H9 (cell line): ENCODE measurements around the gene AFG1L. TPM values are rescaled to one million over a fixed set of nuclear protein-coding genes. Genes with fewer than 3 reads are reported as not detected.

Experiments
- DNase-seq: peaks from one replicate; pipeline ENCODE4 v3.0.0-alpha.2; 2017
- H2AFZ ChIP-seq: one replicate; pipeline ENCODE4 v1.6.1; 2013; ENCODE audit warnings: mild to moderate bottlenecking, low read length, control low read depth, moderate library complexity
- H2AK5ac ChIP-seq: 2 replicates; pipeline ENCODE4 v1.6.1; 2013; ENCODE audit warnings: low read length, control low read depth, mixed read lengths; ENCODE audit not compliant: insufficient read length
- H2BK120ac ChIP-seq: one replicate; pipeline ENCODE4 v1.6.1; 2013; ENCODE audit warnings: low read depth, mild to moderate bottlenecking, low read length, control low read depth, inconsistent platforms; ENCODE audit not compliant: poor library complexity, severe bottlenecking
- H2BK12ac ChIP-seq: 2 replicates; pipeline ENCODE4 v1.6.1; 2013; ENCODE audit warnings: low read length, control low read depth, mixed read lengths, low read depth; ENCODE audit not compliant: insufficient read length
- H2BK15ac ChIP-seq: 2 replicates; pipeline ENCODE4 v1.6.1; 2013; ENCODE audit warnings: low read depth, low read length, control low read depth
- H2BK20ac ChIP-seq: one replicate; pipeline ENCODE4 v1.6.1; 2013; ENCODE audit warnings: low read depth, mild to moderate bottlenecking, low read length, control low read depth, inconsistent platforms; ENCODE audit not compliant: poor library complexity, severe bottlenecking
- H2BK5ac ChIP-seq: 2 replicates; pipeline ENCODE4 v1.6.1; 2013; ENCODE audit warnings: low read length, control low read depth, mixed read lengths; ENCODE audit not compliant: insufficient read length
- H3K14ac ChIP-seq: 2 replicates; pipeline ENCODE4 v1.6.1; 2013; ENCODE audit warnings: low read length, control low read depth; ENCODE audit not compliant: insufficient read depth
- H3K18ac ChIP-seq: 2 replicates; pipeline ENCODE4 v1.6.1; 2013; ENCODE audit warnings: low read depth, mild to moderate bottlenecking, mixed read lengths, low read length, control low read depth; ENCODE audit not compliant: insufficient read length
- H3K23ac ChIP-seq: 2 replicates; pipeline ENCODE4 v1.6.1; 2013; ENCODE audit warnings: low read length, control low read depth, mixed read lengths, low read depth; ENCODE audit not compliant: insufficient read length
- H3K23me2 ChIP-seq: 2 replicates; pipeline ENCODE4 v1.6.1; 2013; ENCODE audit warnings: low read depth, mild to moderate bottlenecking, mixed read lengths, low read length, control low read depth; ENCODE audit not compliant: insufficient read length, poor library complexity, severe bottlenecking
- H3K27ac ChIP-seq: 2 replicates; pipeline ENCODE4 v1.5.1; 2013; ENCODE audit warnings: low read length, control low read depth, mixed read lengths, low read depth; ENCODE audit not compliant: insufficient read length
- H3K27me3 ChIP-seq: 2 replicates; pipeline ENCODE4 v1.6.1; 2013; ENCODE audit warnings: low read length, control low read depth, inconsistent platforms; ENCODE audit not compliant: insufficient read depth
- H3K4ac ChIP-seq: 2 replicates; pipeline ENCODE4 v1.6.1; 2013; ENCODE audit warnings: low read depth, mild to moderate bottlenecking, control low read depth, inconsistent platforms, low read length, moderate library complexity
- H3K4me1 ChIP-seq: 2 replicates; pipeline ENCODE4 v1.6.1; 2013; ENCODE audit warnings: low read length, control low read depth, inconsistent platforms; ENCODE audit not compliant: insufficient read depth
- H3K4me2 ChIP-seq: 2 replicates; pipeline ENCODE4 v1.6.1; 2013; ENCODE audit warnings: low read length, control low read depth, mixed read lengths; ENCODE audit not compliant: insufficient read length, insufficient read depth
- H3K56ac ChIP-seq: 2 replicates; pipeline ENCODE4 v1.6.1; 2013; ENCODE audit warnings: low read depth, mild to moderate bottlenecking, mixed read lengths, low read length, control low read depth; ENCODE audit not compliant: insufficient read length
- H3K79me1 ChIP-seq: 2 replicates; pipeline ENCODE4 v1.6.1; 2013; ENCODE audit warnings: low read depth, mild to moderate bottlenecking, moderate library complexity, low read length, control low read depth, inconsistent platforms; ENCODE audit not compliant: insufficient read depth, poor library complexity, severe bottlenecking
- H3K79me2 ChIP-seq: 2 replicates; pipeline ENCODE4 v1.6.1; 2013; ENCODE audit warnings: low read length, control low read depth, inconsistent platforms; ENCODE audit not compliant: insufficient read depth
- H3K9ac ChIP-seq: 2 replicates; pipeline ENCODE4 v1.6.1; 2013; ENCODE audit warnings: low read length, control low read depth, mixed read lengths; ENCODE audit not compliant: insufficient read length; ENCODE audit errors: extremely low read depth
- H3K9me3 ChIP-seq: one replicate; pipeline ENCODE4 v1.6.1; 2013; ENCODE audit warnings: low read depth, low read length, inconsistent platforms; ENCODE audit not compliant: control insufficient read depth
- H3T11ph ChIP-seq: one replicate; pipeline ENCODE4 v1.6.1; 2013; ENCODE audit warnings: mild to moderate bottlenecking, low read length, control low read depth, inconsistent platforms
- H4K20me1 ChIP-seq: one replicate; pipeline ENCODE4 v1.6.1; 2013; ENCODE audit not compliant: control insufficient read depth, insufficient read length, insufficient read depth
- H4K5ac ChIP-seq: 2 replicates; pipeline ENCODE4 v1.6.1; 2013; ENCODE audit warnings: low read depth, mild to moderate bottlenecking, mixed read lengths, low read length, control low read depth; ENCODE audit not compliant: insufficient read length
- H4K8ac ChIP-seq: replicated peaks from 2 replicates; pipeline ENCODE4 v1.6.1; 2013; ENCODE audit warnings: low read length, control low read depth, mixed read lengths, low read depth; ENCODE audit not compliant: insufficient read length
- H4K91ac ChIP-seq: 2 replicates; pipeline ENCODE4 v1.6.1; 2013; ENCODE audit warnings: low read depth, mild to moderate bottlenecking, moderate library complexity, mixed read lengths, low read length, control low read depth; ENCODE audit not compliant: insufficient read length
- H3K27ac Mint-ChIP-seq, 3 experiments: 2 replicates in 2 of 3; 3 replicates in 1 of 3; pipeline ENCODE4 v1.8.0; 2020 to 2021; ENCODE audit warnings: mixed read lengths in 3 of 3, mild to moderate bottlenecking in 1 of 3, moderate library complexity in 1 of 3
- H3K27me3 Mint-ChIP-seq: 2 replicates; pipeline ENCODE4 v1.8.0; 2021; ENCODE audit warnings: low read depth, mild to moderate bottlenecking, moderate library complexity, mixed read lengths
- H3K36me3 Mint-ChIP-seq, 3 experiments: 2 replicates in 2 of 3; 3 replicates in 1 of 3; pipeline ENCODE4 v1.8.0; 2020 to 2021; ENCODE audit warnings: low read depth in 3 of 3, mixed read lengths in 3 of 3; ENCODE audit not compliant: insufficient read depth in 1 of 3
- H3K4me1 Mint-ChIP-seq, 2 experiments: 2 replicates each; pipeline ENCODE4 v1.8.0; 2020; ENCODE audit warnings: mixed read lengths in 2 of 2
- H3K4me3 Mint-ChIP-seq, 2 experiments: 2 replicates in 1 of 2; 3 replicates in 1 of 2; pipeline ENCODE4 v1.8.0; 2020 to 2021; ENCODE audit warnings: mild to moderate bottlenecking in 2 of 2, mixed read lengths in 2 of 2, moderate library complexity in 1 of 2
- H3K9me3 Mint-ChIP-seq, 2 experiments: 2 replicates in 1 of 2; 3 replicates in 1 of 2; pipeline ENCODE4 v1.8.0; 2020; ENCODE audit warnings: mild to moderate bottlenecking in 2 of 2, mixed read lengths in 2 of 2, moderate library complexity in 1 of 2
- CTCF ChIP-seq: fragments of 200-600 bp; sonication (generic); conservative IDR thresholded peaks from 3 replicates; pipeline ENCODE4 v1.8.0; 2021; ENCODE audit warnings: antibody characterized with exemption, mild to moderate bottlenecking
- WGBS: extraction: QIAGEN DNeasy Blood & Tissue Kit; methylation state at CpG from one replicate; pipeline ENCODE4 v1.1.7; 2013; ENCODE audit warnings: missing lambda C conversion rate, low lambda C conversion rate, mixed read lengths; ENCODE audit not compliant: insufficient read length; ENCODE audit errors: extremely low coverage; 5-methylcytosine and 5-hydroxymethylcytosine counted together
- total RNA-seq: library from RNA; stranded (reverse); gene quantifications from 2 replicates; pipeline ENCODE4 v1.2.1, GENCODE V29; 2021

Gene AFG1L
- total RNA-seq, 1 experiment from 2014 or later = 4.7 TPM

DNA sequence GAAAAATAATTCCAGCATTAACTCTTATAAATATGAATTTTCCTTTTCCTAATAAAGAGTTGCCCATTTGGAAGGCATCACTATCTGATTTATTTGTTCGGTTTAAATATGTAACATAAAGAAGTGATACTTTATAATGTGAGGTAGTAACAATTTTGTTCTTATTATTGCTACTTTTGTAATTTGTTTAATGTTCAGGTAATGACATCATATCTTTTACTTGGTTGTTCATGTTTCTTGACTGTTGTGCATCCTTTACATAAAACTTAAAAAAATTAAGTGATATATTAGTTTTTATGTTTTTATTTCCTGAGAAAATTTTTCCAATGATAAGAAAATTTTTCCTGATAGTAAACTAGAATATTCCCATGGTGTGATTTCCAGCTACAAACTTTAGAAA lies 124.6 kb downstream of the AFG1L start:
- no CpG with 5 or more reads among the region's 1 CpG for WGBS
- H3K79me2 ChIP-seq = no peaks in the 10 kb centered on the region
- no peak overlapping the region for H4K5ac ChIP-seq
- H3K18ac ChIP-seq = no peak overlapping the region
- H2BK15ac ChIP-seq = no peak overlapping the region
- no peak overlapping the region for H3K9ac ChIP-seq
- no peaks in the 10 kb centered on the region for H3K9me3 ChIP-seq
- H2BK120ac ChIP-seq = no peak overlapping the region
- H2AK5ac ChIP-seq = no peak overlapping the region
- no peak overlapping the region for H3T11ph ChIP-seq
- DNase-seq = no peak
- H3K27ac ChIP-seq = no peak overlapping the region
- no peak for TF ChIP-seq CTCF
- no peak overlapping the region for H3K23ac ChIP-seq
- no peak overlapping the region for H3K4me3 Mint-ChIP-seq
- H4K20me1 ChIP-seq = no peaks in the 10 kb centered on the region
- H2AFZ ChIP-seq = no peak overlapping the region
- no peak overlapping the region for H2BK20ac ChIP-seq
- no peak overlapping the region for H3K56ac ChIP-seq
- no peak overlapping the region for H3K27ac Mint-ChIP-seq
- H3K14ac ChIP-seq = no peak overlapping the region
- H2BK5ac ChIP-seq = no peak overlapping the region
- H3K23me2 ChIP-seq = no peaks in the 10 kb centered on the region
- no peaks in the 10 kb centered on the region for H3K79me1 ChIP-seq
- H3K9me3 Mint-ChIP-seq = peaks cover under 1 to 10% of the 10 kb centered on the region in 2 experiments; a peak in 4 of 5 replicates
- H4K91ac ChIP-seq = no peak overlapping the region
- no peaks in the 10 kb centered on the region for H3K4me1 ChIP-seq
- H3K4ac ChIP-seq = no peak overlapping the region
- H2BK12ac ChIP-seq = no peak overlapping the region
- H3K27me3 ChIP-seq = no peaks in the 10 kb centered on the region
- H4K8ac ChIP-seq = no peak overlapping the region
- H3K27me3 Mint-ChIP-seq = no peaks in the 10 kb centered on the region
- no peak overlapping the region for H3K4me2 ChIP-seq
- H3K4me1 Mint-ChIP-seq = peaks cover 4% of the 10 kb centered on the region in 2 experiments
- H3K36me3 Mint-ChIP-seq = no peaks in the 10 kb centered on the region
